Measurements from ENCODE around the gene C19orf38. TPM values are rescaled to one million over a fixed set of nuclear protein-coding genes. Genes with fewer than 3 reads are reported as not detected.

The C19orf38 gene
- polyA plus RNA-seq, 1 donor from 2014 or later, result not detected

- peaks cover 4% of the 10 kb centered on the region for H3F3A ChIP-seq (ENCODE audit: insufficient read depth, low read length, poor library complexity, severe bottlenecking)
- TF ChIP-seq POLR2AphosphoS5 (IDR thresholded peaks at IDR 0.05) (no peak), TAF1 (IDR thresholded peaks at IDR 0.05; ENCODE audit: low read depth) (no peak), SMC3 (conservative IDR thresholded peaks at IDR 0.05; ENCODE audit: poor library complexity) (no peak), EP300 (conservative IDR thresholded peaks at IDR 0.05; ENCODE audit: poor library complexity, severe bottlenecking) (no peak), MXI1 (conservative IDR thresholded peaks at IDR 0.05; ENCODE audit: poor library complexity, severe bottlenecking) (no peak), CTCF (IDR thresholded peaks at IDR 0.05; ENCODE audit: poor library complexity, severe bottlenecking) (no peak), EZH2 (IDR thresholded peaks at IDR 0.05; ENCODE audit: borderline replicate concordance, insufficient read depth, low read length, poor library complexity, severe bottlenecking) (no peak), RAD21 (conservative IDR thresholded peaks at IDR 0.05) (no peak), REST (IDR thresholded peaks at IDR 0.05; ENCODE audit: borderline replicate concordance) (no peak)
- H4K20me1 ChIP-seq (ENCODE audit: insufficient read depth), result no peaks in the 10 kb centered on the region
- H3K27me3 ChIP-seq (ENCODE audit: insufficient read depth, low read depth, low read length), result no peaks in the 10 kb centered on the region
- no peaks in the 10 kb centered on the region for H3K9me3 ChIP-seq (ENCODE audit: low read length)
- no peak overlapping the region for H3K4me2 ChIP-seq (ENCODE audit: low read length)
- H2AFZ ChIP-seq (ENCODE audit: low read depth, low read length), result no peak overlapping the region
- H3K9ac ChIP-seq (ENCODE audit: low read length), result peak overlapping the region; percentile 49
- no peak overlapping the region for H3K4me3 ChIP-seq (ENCODE audit: low read length)
- peaks cover 29% of the 10 kb centered on the region for H3K79me2 ChIP-seq (replicated peaks; ENCODE audit: insufficient read depth, low read length)
- H3K36me3 ChIP-seq (ENCODE audit: insufficient read depth, low read length), result no peaks in the 10 kb centered on the region
- peak overlapping the region; percentile 62 for H3K27ac ChIP-seq (ENCODE audit: low read length)
- no peaks in the 10 kb centered on the region for H3K9me2 ChIP-seq (ENCODE audit: insufficient read depth, low read length)
Observed at GRCh38 chr19:10892256-10892655, 44.0 kb downstream of the C19orf38 start.

GRCh38 chr19:10894911-10895213 is 46.6 kb downstream of the C19orf38 start:
- Histone ChIP-seq H3K4me3 (ENCODE audit: low read length) (no peak overlapping the region), H2AFZ (ENCODE audit: low read depth, low read length) (no peak overlapping the region), H3K36me3 (ENCODE audit: insufficient read depth, low read length) (no peaks in the 10 kb centered on the region), H3F3A (ENCODE audit: insufficient read depth, low read length, poor library complexity, severe bottlenecking) (no peaks in the 10 kb centered on the region), H3K27me3 (ENCODE audit: insufficient read depth, low read depth, low read length) (no peaks in the 10 kb centered on the region), H3K9me2 (ENCODE audit: insufficient read depth, low read length) (no peaks in the 10 kb centered on the region), H3K27ac (ENCODE audit: low read length) (no peak overlapping the region), H3K9me3 (ENCODE audit: low read length) (no peaks in the 10 kb centered on the region), H4K20me1 (ENCODE audit: insufficient read depth) (no peaks in the 10 kb centered on the region), H3K79me2 (replicated peaks; ENCODE audit: insufficient read depth, low read length) (peaks cover 21% of the 10 kb centered on the region), H3K9ac (ENCODE audit: low read length) (no peak overlapping the region), H3K4me2 (ENCODE audit: low read length) (no peak overlapping the region)
- no peak for TF ChIP-seq EP300 (conservative IDR thresholded peaks at IDR 0.05; ENCODE audit: poor library complexity, severe bottlenecking)

- no peak for TF ChIP-seq CTCF (IDR thresholded peaks at IDR 0.05; ENCODE audit: poor library complexity, severe bottlenecking)
- TF ChIP-seq EP300 (conservative IDR thresholded peaks at IDR 0.05; ENCODE audit: poor library complexity, severe bottlenecking), result no peak
- no peak for TF ChIP-seq SMC3 (conservative IDR thresholded peaks at IDR 0.05; ENCODE audit: poor library complexity)
- TF ChIP-seq EZH2 (IDR thresholded peaks at IDR 0.05; ENCODE audit: borderline replicate concordance, insufficient read depth, low read length, poor library complexity, severe bottlenecking), result no peak
- TF ChIP-seq MXI1 (conservative IDR thresholded peaks at IDR 0.05; ENCODE audit: poor library complexity, severe bottlenecking), result no peak
- no peak for TF ChIP-seq TAF1 (IDR thresholded peaks at IDR 0.05; ENCODE audit: low read depth)
- TF ChIP-seq REST (IDR thresholded peaks at IDR 0.05; ENCODE audit: borderline replicate concordance), result no peak
- TF ChIP-seq RAD21 (conservative IDR thresholded peaks at IDR 0.05), result no peak
- no peak for TF ChIP-seq POLR2AphosphoS5 (IDR thresholded peaks at IDR 0.05)
- Histone ChIP-seq H3K9me3 (ENCODE audit: low read length) (no peaks in the 10 kb centered on the region), H3K4me3 (ENCODE audit: low read length) (no peak overlapping the region), H4K20me1 (ENCODE audit: insufficient read depth) (no peaks in the 10 kb centered on the region), H3K9me2 (ENCODE audit: insufficient read depth, low read length) (no peaks in the 10 kb centered on the region), H3K27ac (ENCODE audit: low read length) (no peak overlapping the region), H3K9ac (ENCODE audit: low read length) (no peak overlapping the region), H3K4me2 (ENCODE audit: low read length) (no peak overlapping the region), H3F3A (ENCODE audit: insufficient read depth, low read length, poor library complexity, severe bottlenecking) (no peaks in the 10 kb centered on the region), H2AFZ (ENCODE audit: low read depth, low read length) (no peak overlapping the region), H3K36me3 (ENCODE audit: insufficient read depth, low read length) (no peaks in the 10 kb centered on the region), H3K27me3 (ENCODE audit: insufficient read depth, low read depth, low read length) (no peaks in the 10 kb centered on the region), H3K79me2 (replicated peaks; ENCODE audit: insufficient read depth, low read length) (peaks cover 21% of the 10 kb centered on the region)
Observed at GRCh38 chr19:10895363-10895762, 47.1 kb downstream of the C19orf38 start.

Measured in neural cell (in vitro differentiated cells).